HG03103 (cell line): ENCODE data around the gene SNRNP25.
"Not testable (repeated sequence)": the region's sequence is repeated elsewhere in the genome, so short reads cannot be mapped to it uniquely, and the experiment has no call there.

Source experiments
- ATAC-seq: cut with Tn5 transposase; IDR thresholded peaks from one replicate; pipeline ENCODE4 v1.9.1; 2021; ENCODE audit warnings: low read depth; ENCODE audit not compliant: unreplicated experiment

SNRNP25 gene

GRCh38 chr16:53346-54236 is at the start of gene SNRNP25, which contains the start of gene POLR3K:
Gene SNRNP25, plus strand, starts transcription at chr16:53828. Its CDS starts 189 bp downstream, at chr16:54017.
Gene POLR3K, minus strand, starts transcription at chr16:53608. Its CDS starts 22 bp downstream, at chr16:53586.
- ATAC-seq, result peak; percentile 79

- no peak for ATAC-seq
These were observed 43.5 kb upstream of the SNRNP25 start for GRCh38 chr16:9903-10665.

DNA sequence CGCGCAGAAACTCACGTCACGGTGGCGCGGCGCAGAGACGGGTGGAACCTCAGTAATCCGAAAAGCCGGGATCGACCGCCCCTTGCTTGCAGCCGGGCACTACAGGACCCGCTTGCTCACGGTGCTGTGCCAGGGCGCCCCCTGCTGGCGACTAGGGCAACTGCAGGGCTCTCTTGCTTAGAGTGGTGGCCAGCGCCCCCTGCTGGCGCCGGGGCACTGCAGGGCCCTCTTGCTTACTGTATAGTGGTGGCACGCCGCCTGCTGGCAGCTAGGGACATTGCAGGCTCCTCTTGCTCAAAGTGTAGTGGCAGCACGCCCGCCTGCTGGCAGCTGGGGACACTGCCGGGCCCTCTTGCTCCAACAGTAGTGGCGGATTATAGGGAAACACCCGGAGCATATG is 42.9 kb upstream of the SNRNP25 start:
- not testable (repeated sequence) for ATAC-seq

DNA sequence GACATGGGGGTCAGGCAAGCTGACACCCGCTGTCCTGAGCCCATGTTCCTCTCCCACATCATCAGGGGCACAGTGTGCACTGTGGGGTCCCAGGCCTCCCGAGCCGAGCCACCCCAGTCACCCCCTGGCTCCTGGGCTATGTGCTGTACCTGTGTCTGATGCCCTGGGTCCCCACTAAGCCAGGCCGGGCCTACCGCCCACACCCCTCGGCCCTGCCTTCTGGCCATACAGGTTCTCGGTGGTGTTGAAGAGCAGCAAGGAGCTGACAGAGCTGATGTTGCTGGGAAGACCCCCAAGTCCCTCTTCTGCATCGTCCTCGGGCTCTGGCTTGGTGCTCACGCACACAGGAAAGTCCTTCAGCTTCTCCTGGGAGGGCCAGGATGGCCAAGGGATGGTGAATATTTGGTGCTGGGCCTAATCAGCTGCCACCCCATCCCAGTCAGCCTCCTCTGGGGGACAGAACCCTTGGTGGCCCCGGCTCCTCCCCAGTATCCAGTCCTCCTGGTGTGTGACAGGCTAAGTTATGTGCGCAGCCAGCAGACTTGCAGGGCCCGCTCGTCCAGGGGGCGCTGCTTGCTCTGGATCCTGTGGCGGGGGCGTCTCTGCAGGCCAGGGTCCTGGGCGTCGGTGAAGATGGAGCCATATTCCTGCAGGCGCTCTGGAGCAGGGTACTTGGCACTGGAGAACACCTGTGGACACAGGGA is 36.4 kb upstream of the SNRNP25 start:
- ATAC-seq, result not testable (repeated sequence)

DNA sequence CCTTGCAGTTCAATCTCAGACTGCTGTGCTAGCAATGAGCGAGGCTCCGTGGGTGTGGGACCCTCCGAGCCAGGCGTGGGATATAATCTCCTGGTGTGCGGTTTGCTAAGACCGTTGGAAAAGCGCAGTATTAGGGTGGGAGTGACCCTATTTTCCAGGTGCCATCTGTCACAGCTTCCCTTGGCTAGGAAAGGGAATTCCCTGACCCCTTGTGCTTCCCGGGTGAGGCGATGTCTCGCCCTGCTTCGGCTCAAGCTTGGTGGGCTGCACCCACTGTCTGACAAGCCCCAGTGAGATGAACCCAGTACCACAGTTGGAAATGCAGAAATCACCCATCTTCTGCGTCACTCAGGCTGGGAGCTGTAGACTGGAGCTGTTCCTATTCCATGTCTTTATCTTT is 32.7 kb upstream of the SNRNP25 start:
- not testable (repeated sequence) for ATAC-seq

- ATAC-seq, result not testable (repeated sequence)
These were observed 29.5 kb upstream of the SNRNP25 start for GRCh38 chr16:24151-24550.

DNA sequence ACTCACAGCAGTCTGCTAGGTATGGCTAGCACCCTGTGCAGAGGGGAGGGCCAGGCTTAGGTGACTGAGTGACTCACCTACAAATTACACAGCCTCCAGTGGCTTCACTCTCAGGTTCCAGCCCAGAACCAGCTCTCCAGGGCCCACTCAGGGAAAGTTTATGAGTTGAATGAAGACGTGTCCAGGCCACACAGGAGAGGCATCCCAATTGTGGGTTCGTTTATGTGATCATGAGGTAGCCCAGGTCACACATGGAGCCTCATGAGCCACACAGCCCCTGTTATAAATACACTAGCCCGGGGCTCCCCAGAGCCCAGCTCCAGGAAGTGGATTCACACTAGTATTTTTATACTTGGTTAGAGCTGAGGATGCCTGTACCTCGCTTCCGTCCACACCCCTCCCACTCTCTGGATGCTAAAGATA is 27.7 kb upstream of the SNRNP25 start:
- not testable (repeated sequence) for ATAC-seq

DNA sequence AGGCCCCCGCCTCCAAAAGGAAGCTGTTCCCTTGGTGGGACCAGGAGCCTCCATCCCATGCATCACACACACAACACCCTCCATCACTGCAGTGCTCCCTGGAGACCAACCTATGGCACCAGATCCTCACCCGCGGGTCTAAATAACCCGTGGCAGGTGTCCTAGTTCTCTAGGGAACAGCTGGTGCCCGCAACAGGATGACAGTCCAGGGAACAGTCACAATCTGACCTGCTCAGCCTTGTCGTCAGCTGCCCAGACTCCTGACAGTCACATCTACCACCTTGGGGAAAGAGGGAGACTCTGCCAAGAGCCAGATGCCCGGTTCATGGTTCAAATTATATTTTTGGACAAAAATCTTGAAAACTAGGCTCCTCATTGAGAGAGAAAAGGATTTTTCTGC is 23.0 kb upstream of the SNRNP25 start:
- ATAC-seq, result not testable (repeated sequence)

DNA sequence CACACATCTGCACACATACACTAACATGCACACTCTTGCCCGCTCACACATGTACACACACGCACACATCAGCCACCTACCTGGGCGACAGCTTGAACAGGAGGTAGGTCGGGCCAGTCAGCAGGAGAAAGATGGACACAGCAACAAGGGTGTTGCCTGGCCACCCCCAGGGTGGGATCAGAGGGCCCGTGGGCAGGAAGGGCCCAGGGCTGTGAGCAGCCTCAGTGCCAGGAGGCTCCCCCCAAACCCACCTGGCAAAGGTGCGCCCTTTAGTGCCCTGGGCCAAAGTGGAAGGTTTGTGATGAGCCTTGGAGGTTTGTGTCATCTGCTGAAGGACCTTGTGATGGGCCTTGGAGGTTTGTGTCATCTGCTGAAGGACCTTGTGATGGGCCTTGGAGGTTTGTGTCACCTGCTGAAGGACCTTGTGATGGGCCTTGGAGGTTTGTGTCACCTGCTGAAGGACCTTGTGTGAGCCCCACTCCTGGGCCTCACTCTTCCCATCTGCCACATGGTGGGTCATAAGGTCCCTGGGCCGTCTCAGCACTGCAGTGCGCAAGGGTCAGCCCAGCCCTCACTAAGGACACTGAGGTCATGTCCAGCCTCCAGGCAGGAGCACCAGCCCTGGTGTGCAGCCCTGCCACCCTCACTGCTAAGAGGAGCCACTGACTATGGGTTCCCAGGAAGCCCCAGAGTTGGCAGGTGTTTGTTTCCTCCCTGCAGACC is 20.3 kb upstream of the SNRNP25 start:
- ATAC-seq, result not testable (repeated sequence)

DNA sequence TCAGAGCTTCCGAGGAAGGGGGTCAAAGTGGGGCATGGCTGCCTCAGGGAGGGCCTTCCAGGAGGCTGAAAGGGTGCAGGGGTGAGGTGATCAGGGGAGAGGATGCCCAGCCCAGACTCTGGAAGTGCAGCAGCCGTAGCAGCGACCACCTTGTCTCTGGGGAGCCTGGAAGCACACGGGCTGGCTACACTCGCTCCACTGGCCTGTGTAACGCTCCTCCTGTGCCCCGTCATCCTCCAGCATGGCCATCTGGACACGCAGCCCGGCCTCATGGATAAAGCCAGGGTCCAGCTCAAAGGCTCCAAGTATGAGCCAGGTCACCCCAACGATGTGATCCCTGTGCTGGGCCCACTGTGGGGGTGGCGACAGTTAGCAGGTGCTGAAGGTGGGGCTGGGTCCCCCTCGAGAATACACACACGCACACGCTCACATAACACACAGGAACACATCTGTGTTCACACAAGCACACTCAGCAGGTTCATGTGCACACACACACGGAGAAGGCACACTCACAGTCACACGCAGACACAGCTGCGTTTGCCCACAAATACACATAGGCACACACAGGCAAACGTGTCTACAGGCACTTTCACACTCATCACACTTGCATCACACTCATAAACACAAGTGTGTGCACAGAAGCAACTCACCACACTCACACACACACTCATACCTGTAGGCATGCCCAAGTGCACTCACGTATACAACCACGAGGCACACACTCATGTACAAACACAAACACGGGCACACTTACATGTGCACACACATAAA is 19.6 kb upstream of the SNRNP25 start:
- no peak for ATAC-seq

DNA sequence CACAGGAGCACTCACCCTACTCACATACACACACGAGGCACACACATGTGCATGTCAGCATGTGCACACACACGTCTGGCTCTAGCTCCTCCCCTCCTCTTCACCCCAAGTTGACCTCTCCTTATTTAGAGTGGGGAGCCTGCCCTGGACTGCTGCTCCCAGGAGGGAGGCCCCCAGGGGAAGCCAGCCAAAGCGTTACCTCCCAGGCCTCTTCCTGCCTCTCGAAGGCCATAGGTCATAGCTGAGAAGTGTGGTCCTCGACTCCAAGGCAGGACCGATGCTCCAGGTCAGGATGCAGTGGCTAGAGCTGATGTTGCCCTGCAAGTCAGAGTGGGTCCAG is 19.0 kb upstream of the SNRNP25 start:
- ATAC-seq, result no peak

DNA sequence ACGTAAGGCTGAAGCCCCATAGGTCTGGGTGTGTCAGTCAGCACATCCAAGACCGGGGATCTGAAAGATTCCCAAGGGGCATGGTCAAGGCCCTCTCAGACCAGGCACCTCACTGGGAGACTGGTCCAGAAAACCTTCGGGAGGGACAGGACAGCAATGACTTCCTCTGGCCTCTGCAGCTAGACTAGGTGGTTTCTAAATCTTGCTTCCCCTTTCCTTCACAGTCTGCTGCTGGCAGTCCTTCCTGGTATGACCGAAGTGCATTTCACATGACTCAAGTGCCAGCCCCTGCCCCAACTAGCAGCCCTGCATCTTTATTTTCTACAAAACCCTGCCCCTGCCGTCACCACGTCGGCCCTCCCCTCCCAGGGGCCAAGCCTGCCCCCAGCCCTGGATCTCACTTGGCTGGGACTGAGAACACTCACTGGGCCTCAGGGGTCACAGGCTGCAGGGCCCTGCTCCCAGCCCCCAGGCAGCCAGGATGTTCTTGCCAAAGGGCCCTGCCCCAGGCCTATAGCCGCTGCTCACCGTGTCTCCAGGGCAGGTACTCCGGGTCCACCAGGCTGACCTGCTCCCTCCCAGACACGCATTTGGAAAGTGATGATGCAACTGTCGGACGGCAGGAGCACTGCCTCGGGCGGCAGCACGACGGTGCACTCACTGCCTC is 18.5 kb upstream of the SNRNP25 start:
- no peak for ATAC-seq

DNA sequence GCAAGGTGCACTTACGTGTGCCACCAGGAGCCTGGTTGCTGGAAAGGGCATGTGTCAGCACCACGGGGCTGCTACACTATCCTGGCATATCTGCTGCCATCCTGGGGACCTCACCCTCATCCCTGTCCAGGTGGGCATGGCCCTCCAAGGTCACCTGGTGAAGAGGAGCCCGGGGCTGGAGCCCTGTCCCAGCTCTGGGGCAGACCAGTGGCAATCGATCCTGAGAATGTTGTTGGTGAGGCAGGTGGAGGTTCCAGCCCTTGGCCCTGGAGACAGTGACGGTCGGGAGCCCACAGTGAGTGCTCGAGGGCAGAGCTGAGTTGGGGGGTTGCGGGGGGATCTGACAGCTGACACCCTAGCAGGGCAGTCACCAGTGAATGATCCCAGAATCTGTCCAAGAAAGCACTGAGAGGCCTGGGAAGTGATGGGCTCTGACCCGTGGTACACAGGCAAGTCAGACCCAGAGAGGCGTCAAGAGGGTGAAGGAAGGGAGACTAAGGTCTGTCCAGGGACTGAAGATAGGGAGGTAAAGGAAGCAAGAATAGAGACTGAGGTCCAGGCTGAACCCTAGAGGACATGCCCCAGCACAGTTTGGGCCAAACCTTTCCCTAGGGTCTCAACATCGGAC is 17.8 kb upstream of the SNRNP25 start:
- no peak for ATAC-seq

DNA sequence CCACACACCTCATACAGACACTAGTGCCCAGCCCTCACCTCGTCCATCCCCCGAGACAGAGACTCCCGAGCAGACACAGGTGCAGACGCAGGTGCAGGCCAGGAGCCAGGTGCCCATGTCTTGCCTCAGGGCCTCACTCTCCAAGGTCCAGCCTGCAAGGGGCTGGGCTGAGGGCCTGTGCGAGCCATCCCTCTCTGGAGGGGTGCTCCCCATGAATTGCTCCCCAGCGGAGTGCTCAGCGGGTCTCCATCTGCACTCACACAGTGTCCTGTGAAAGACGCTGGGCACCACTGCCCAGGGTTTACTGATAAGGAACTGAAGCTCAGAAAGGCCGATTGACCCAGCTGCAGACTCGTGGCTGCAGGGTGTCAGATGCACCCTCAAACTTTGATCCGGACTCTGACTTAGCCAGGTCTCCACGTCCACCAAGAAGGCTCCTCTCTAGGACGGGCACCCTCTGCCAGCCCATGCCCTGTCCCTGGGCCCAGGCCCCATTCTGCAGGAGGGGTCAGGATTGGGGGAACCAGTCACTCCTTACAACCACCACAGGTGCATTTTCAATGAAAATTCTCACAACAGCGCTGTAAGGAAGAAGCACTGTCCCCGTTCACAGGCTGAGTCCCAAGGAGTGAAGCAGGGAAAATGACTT is 17.2 kb upstream of the SNRNP25 start:
- no peak for ATAC-seq

GRCh38 chr16:37511-37910 is 16.1 kb upstream of the SNRNP25 start:
- ATAC-seq, result no peak

- not testable (repeated sequence) for ATAC-seq
These were observed 15.4 kb upstream of the SNRNP25 start for GRCh38 chr16:38206-38605.

DNA sequence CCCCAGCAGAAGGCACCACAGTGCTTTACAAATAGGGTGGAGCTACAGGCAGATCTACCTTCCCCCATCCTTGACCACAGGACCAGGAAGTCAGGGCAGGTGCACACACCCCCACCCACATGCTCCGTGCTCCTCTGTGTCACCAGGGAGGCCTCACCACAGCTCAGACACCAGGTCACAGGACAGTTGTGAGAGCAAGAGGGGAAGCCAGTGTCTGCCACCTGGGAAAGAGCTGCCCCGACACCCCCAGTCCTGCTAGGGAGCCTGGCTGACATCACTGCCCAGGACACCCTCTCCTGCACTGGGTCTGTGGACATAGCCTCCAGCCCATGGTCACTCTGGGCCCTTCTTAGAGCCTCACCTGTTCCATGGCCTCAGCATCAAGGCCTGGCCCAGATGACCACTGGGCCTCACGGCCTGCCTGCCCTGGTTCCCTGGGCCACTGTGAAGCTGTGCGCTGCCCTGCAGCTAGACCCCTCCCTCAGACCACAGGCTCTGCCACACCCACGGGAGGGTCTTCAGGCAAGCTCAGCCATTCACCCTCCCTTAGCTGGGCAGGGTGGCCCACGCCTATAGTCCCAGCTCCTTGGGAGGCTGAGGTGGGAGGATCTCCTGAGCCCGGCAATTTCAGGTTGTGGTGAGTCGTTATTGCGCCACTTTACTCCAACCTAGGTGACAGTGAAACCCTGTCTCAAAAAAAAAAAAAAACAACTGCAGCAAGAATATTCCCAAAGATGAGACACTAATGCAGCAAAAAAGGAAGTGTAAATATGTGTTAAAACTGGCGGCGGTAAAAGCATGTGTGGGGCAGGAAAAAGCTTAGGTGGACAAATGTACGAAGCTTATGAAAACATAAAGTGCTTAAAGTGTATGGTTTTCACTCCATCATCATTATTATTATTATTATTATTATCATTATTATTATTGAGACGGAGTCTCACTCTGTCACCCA is 14.4 kb upstream of the SNRNP25 start:
- ATAC-seq, result peak; percentile 69
